GM21717 (cell line): ENCODE measurements around the gene SNURF.
A peak's percentile ranks its signal among the peaks of the same experiment; 100 is the strongest.
"Not testable (repeated sequence)": the region's sequence is repeated elsewhere in the genome, so short reads cannot be mapped to it uniquely, and the experiment has no call there.

Experiments used
- ATAC-seq: cut with Tn5 transposase; IDR thresholded peaks from one replicate; pipeline ENCODE4 v1.9.1; 2021; ENCODE audit warnings: mild to moderate bottlenecking, moderate library complexity; ENCODE audit not compliant: unreplicated experiment

SNURF gene, protein sequence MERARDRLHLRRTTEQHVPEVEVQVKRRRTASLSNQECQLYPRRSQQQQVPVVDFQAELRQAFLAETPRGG

DNA sequence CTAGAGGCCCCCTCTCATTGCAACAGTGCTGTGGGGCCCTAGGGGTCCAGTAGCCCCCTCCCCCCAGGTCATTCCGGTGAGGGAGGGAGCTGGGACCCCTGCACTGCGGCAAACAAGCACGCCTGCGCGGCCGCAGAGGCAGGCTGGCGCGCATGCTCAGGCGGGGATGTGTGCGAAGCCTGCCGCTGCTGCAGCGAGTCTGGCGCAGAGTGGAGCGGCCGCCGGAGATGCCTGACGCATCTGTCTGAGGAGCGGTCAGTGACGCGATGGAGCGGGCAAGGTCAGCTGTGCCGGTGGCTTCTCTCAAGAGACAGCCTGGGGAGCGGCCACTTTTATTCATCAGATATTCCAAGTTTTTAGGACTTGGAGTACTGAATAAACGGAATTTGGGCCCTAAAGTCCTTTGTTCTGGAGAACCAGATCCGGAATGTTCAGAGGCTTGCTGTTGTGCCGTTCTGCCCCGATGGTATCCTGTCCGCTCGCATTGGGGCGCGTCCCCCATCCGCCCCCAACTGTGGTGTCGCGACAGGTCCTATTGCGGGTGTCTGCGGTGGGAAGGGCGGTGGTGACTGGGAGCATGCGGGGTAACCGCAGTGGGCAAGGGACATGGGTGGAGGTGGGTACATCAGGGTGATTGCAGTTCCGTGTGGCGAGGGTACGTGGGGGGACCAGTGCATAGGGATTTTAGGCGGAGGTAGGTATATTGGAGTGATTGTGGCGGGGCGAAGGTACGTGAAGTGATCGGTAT, at the start of gene SNURF, which contains the start of gene SNRPN:
TSS of gene SNURF (plus strand) at position 205 of the 748 bp plus-strand sequence. CDS start at position 267, 62 bp downstream.
TSS of gene SNRPN (plus strand) at position 205 of the 748 bp plus-strand sequence. CDS start 19,467 bp downstream, outside the sequence.
- no peak for ATAC-seq

DNA sequence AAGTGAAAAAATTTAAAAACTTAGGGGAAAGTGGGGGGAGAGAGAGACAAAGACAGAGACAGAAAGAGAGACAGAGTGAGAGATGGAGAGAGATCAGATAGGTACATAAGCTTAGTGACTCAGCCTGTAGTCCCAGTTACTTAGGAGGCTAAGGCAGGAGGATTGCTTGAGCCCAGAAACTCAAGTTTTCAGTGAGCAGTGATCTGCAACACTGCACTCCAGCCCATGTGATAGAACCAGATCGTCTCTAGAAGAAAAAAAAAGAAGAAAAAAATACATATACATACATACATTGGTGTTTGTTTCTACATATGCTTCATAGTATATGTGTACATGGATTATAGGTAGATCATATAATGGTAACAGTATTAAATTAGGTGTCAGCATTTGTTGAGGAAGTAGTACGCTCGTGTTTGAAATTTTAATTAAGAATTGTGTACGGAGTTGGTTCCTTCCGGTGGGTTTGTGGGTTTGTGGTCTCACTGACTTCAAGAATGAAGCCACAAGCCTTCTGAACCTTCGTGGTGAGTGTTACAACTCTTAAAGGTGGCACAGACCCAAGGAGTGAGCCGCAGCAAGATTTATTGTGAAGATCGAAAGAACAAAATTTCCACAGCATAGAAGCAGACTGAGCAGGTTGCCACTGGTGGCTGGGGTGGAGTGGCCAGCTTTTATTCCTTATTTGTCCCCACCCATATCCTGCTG, 38.3 kb upstream of the SNURF start:
- no peak for ATAC-seq

DNA sequence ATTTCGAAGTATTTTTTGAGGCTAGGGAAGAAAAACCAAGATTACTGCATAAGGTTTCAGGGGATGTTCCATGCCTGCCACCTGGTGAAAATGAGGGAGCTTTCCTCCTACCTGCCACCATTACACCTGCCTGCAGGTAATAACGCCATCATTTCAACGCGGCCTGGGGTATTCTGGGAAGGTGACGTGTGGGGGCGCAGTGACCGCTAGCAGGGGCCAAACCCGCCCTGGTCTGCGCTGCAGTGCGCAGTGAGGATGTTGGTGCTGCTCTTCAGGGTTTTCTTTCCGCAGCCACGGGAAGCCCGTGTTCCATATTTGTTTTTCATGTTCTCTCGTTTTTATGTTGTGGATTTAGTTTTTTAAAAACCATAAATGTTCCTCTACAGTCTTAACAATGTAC, 37.4 kb upstream of the SNURF start:
- ATAC-seq = no peak

DNA sequence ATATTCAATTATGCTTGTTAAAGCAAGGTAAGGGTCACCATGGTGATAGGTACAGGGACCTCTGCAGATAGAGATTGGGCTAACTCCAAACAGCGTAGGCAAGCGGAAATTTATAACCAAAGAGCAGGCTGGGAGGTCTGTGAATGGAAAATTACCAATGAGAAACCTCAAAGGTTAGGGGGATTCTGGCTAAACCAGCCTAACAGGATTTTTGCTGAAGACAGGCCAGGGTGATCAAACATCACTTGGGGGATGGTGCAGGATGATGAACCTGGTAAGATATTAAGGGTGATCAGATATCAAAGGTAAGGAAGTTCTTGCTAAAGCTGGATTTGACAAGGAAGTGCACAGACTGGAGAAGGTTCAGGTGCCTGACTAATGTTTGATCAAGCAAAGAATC, 35.3 kb upstream of the SNURF start:
- ATAC-seq = no peak

DNA sequence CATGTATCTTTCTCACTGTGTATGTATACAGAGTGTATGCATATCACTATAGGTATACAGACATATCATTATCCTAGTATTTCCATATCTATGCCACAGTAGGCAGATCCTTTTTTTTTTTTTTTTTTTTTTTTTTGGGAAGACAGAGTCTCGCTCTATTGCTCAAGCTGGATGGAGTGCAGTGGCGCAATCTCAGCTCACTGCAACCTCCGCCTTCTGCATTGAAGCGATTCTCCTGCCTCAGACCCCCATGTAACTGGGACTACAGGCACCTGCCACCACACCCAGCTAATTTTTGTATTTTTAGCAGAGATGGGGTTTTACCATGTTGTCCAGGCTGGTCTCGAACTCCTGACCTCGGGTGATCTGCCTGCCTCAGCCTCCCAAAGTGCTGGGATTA, 32.0 kb upstream of the SNURF start:
- ATAC-seq = not testable (repeated sequence)

DNA sequence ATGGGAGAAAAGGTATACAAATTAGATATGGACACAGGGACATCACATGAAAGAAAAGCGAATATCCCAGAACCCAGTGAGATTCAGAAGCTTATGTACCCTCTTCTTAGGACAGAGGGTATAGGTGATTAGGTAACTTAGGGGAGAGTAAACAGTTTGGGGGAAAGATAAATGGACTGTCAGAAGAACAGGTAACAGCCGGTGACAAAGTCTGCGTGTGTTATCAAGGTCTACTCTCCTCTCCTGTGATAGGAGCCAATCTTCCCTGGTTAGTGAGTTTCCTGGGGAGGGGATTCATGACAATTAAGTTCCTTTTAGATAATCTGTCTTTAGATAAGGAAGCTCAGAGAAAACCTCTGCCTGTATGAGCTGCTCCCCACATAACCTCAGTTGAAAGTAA, 30.6 kb upstream of the SNURF start:
- no peak for ATAC-seq

DNA sequence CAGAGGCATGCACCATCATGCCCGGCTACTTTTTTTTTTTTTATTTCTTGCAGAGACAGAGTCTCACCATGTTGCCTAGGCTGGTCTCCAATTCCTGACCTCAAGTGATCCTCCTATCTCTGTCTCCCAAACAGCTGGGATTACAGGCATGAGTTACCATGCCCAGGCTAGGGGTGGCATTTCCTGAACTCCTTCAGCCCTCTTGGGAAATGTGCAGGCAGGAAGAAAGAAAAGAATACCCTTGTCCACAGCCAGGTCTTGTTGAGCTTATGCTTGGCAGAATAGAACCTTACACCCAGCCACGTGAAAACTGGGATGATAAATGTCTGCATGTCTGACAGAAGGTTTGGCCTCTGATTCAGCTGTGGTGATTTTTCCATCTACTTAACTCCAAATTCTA, 30.2 kb upstream of the SNURF start:
- ATAC-seq = no peak

DNA sequence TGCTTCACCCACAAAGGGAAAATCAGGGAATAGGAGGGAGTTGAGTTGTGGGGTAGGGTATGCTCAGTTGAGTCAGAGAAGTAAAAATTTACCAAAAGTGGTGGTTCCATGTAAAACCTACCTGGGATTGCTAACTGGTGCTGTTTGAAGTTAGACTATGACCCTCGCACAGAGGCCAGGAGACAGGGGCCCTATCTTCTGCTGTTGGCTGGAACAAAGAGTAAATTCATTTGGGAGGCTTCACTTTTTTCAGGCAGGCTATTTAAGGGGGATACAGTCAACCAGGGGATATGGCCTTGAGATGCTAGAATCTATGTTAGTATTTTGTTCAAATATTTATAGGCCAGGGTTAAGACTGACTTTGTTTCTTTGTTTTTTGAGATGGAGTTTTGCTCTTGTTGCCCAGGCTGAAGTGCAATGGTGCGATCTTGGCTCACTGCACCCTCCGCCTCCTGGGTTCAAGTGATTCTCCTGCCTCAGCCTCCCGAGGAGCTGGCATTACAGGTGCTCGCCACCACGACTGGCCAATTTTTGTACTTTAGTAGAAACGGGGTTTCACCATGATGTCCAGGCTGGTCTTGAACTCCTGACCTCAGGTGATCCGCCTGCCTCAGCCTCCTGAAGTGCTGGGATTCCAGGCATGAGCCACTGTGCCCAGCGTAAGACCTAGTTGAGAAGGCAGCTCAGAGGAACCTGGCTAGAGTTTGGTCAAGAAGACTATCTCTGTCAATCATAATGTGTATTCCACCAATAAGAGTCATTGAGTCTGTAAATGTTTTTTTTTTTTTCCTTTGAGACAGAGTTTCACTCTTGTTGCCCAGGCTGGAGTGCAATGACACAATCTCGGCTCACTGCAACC, 22.7 kb upstream of the SNURF start:
- not testable (repeated sequence) for ATAC-seq

DNA sequence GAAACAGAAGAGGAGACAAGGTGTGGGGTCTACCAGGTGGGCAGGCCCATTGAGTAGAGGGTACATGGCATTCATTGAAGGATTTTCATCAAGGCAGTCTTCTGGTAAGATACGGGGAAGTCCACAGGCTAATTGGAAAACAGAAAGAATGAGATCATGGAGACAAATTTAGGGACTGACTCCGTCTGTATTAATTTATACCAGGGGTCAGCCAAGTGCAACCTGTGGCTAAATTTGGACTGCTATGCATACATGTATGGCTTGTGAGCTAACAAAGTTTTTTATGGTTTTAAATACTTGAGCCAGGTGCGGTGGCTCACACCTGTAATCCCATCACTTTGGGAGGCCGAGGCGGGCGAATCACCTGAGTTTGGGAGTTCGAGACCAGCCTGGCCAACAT, 21.1 kb upstream of the SNURF start:
- ATAC-seq = no peak

DNA sequence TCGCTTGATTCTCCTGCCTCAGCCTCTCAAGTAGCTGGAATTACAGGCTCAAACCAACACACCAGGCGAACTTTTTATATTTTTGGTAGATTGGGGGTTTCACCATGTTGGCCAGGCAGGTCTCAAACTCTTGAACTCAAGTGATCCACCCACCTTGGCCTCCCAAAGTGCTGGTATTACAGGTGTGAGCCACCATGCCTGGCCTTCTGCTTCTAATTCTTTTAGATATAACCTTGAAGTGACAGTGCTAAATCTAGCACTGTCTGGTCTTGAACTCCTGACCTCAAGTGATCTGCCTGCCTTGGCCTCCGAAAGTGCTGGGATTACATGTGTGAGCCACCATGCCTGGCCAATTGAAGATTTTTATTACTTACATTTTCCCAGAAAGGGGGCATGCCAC, 16.6 kb upstream of the SNURF start:
- not testable (repeated sequence) for ATAC-seq

DNA sequence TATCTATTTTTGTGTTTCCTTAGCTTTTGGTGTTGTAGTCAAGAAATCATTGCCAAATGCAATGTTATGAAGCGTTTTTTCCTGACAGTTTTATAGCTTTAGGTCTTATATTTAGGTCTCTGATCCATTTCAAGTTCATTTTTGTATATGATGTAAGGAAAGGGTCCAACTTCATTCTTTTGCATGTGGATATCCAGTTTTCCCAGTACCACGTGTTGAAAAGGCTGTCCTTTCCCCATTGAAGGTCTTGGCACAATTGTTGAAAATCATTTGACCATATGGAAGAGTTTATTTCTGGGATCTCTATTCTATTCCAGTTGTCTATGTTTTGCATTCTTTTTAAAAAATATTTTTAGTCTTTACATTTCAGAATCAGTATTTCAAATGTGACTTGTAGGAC, 14.6 kb upstream of the SNURF start:
- no peak for ATAC-seq

DNA sequence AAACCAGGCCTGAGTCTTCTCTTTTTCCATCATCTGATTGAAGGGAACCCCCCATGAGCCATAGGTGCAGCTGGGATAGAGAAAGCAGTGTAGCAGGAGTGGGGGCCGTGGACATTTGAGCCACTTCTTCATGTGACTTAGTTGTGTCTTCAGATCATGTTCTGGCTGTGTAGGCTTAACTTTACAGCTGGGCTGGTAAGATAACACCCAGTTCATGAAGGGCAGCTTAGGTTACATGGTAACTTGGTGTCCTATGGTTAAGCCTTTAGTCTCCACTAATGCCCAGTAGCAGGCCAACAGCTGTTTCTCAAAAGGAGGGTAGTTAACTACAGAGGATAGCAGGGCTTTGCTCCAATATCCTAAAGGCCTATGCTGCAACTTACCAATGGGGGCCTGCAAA, 11.4 kb upstream of the SNURF start:
- ATAC-seq = no peak

DNA sequence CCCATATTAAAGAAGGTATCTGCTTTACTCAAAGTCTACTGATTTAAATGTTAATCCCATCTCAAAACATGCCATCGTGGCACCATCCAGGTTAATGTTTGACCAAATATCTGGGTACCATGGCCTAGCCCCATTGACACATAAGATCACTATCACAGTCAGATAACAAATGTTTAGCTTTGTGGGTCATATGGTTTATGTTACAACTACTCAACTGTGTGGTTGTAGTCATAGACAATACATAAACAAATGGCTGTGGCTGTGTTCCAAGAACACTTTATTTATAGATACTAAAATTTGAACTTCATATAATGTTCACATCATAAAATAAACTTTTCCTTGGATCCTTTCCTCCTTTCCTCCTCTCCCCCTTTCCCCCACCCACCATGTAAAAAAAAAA, 9.8 kb upstream of the SNURF start:
- no peak for ATAC-seq

DNA sequence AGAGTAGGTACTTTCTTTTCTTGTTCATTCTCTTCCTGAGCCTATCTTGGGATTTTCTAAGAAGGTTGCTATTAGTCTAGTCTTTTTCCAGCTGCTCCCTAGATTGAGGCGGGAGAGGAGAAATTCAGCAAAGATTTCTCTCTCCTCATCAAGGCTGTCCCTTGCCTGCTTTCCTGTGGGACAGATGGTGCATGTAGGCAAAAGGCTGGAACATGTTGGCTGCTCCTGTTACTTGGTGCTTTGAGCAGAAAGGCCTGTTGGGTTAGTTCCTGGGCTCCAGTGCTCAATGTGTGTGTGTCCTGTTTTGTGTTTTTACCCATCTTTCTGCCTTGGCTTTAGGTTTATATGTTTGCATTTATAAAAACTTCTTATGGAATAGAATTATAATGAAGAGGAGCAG, 9.1 kb upstream of the SNURF start:
- ATAC-seq = no peak

DNA sequence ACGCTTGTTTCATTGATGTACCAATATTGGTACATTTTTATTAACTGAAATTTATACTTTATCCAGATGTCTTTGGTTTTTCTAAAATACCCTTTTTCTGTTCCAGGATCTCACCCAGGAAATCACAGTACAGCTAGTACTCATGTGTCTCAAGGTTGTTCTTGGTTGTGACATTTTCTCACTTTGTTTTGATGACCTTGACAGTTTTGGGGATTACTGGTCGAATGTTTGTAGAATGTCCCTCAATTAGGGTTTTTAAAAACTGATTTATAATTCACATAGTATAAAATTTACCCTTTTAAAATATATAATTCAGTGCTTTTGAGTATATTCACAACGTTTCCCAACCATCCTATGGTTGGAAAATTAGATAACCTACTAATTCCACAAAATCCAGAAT, 6.3 kb upstream of the SNURF start:
- no peak for ATAC-seq

DNA sequence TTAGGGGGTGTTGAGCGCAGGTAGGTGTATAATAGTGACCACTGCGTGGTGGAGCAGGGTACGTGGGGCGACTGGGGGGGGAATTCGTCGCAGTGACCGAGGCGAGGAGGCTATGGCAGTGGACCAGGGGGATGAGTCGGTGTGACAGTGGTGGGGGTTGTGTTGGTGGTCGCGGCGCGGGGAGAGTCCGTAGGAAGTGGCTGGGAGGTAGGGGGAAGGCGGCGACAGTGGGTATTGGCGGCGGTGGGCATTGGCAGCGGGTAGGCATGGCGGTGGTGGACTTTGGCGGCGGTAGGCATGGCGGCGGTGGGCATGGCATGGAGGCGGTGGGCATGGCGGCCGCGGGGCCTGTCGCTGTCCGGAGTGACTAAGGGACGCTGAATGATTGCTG, 739 bp downstream of the SNURF start:
- no peak for ATAC-seq

DNA sequence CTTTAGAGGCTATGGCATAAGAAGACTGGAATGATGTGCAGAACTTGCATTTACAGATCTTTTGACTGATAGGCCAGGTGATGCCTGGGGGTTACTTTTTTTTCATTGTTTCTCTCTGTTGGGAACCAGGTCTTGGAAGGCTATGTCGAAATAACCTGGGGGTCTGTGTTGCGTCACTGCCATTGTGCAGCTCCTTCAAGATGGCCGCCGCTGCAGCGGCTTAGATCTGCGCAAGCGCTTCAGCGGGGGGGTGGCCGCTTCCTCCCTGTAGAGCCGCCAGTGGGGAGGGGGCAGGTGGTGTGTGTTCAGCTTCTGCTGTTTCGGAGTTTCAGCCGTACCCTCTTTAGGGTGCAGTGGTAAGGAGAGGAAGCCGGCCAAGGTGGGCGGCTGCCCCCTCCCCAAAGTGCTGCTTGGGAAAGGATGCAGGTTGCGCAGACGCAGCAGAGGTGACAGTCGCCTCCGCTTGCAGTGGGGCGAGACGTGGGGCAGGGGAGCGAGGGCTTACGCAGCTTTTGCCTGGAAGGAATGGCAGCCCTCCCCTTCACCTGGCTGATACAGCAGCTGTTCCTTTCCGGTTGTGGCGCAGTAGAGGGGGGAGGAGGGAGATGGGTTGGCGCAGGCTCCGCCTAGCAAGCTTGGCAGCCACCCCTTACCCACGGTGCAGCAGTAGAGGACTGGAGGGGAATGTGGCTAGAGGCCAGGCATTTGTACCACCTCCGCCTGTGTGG, 1.5 kb downstream of the SNURF start:
- ATAC-seq = peak; percentile 58

DNA sequence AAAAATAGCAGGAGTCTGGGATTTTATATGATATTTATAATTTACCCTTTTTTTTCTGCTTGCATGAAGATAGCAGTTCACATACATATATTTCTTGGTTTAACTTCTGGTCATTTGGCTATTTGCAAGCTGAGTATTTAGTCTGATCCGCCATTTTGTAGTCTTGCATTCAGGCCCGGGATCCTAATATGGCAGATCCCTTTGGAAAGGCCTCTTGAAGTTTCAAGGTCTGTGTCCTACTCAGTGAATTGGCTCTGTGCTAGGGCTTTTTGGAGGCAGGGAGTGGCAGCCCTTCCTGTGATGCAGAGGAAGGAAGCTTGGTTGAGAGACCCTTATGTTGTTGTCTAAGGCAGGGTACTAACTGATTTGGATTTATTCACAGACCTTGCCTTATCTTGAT, 2.9 kb downstream of the SNURF start:
- no peak for ATAC-seq

DNA sequence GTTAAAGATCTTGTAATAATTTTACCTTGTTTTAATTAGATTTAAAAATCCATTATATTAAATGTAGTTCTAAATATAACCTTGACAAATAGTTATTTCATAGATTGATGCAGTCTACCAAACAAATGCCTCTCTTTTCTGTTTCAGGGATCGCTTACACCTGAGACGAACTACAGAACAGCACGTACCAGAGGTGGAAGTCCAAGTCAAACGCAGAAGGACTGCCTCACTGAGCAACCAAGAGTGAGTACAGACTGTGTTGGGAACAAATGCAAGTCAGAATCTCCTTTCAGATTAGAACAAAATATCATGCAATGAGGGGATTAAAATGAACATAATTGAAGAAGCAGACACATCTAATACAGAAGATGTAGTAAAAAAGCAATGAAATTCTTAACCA, 7.2 kb downstream of the SNURF start:
- no peak for ATAC-seq

DNA sequence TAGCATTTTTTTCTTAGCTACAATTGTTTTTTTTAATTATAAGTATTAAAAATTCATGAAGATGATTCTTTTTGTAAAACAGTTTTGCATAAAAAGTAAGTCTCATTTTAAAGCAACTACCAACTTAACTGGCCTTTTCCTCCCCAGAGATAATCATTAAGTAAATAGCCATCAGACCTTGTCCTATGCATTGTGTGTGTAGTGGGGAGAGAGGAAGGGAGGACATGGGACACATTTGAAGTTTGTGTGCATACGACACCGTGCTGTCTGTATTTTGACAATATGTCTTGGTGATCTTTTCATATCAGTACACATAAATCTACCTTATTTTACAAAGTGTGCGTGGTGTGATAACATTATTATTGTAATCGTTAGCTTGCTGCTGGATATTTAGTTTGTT, 8.1 kb downstream of the SNURF start:
- no peak for ATAC-seq
